Astrocyte of the spinal cord (primary cell): Measurements from ENCODE around the gene ZNRF1.

ENCODE experiments used
- DNase-seq: peaks from one replicate; pipeline ENCODE4 v3.0.0; 2011; ENCODE audit warnings: low read depth, low spot score
- H3K4me3 ChIP-seq: 2 replicates; pipeline ENCODE4 v1.5.1; 2011; ENCODE audit warnings: low read depth, mild to moderate bottlenecking, low read length, moderate library complexity
- CTCF ChIP-seq: IDR thresholded peaks from 2 replicates; pipeline ENCODE4 v1.5.1; 2012; ENCODE audit warnings: low read depth, mild to moderate bottlenecking, low read length, inconsistent platforms
- in situ Hi-C: cut with HindIII; loops from 2 replicates; pipeline ENCODE4 v1.10.0; 2017; ENCODE audit warnings: low sequenced_read_pairs

ZNRF1 gene

DNA sequence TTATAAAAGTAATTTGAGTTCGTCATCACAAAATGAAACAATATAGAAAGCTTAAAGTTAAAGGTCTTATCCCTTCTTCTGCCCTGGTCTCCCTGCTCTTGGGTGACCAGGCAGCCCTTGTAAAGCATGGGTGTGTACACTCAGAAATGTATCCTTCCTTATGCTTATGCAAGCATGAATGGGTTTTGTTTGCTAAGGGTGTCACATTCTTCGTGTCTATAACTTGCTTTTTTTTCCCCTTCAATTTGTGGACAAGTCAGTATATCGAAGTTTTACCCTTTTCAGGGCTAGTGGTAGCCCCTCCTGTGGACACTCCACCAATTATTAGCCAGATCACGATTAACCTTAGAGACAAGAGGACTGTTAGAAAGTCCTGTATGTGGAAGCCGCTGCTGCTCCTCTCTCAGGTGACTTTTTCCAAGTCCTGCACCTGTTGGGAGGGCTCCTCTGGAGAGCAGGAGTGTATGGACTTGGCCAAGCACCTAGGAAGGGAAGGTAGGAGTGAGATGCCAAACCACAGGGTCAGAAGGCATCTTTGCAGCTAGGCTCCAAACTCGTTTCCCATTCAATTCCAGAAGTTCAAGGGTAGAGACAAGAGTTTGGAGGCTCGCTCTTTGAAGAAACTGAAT is 66.8 kb downstream of the ZNRF1 start:
- DNase-seq, result no peak
- H3K4me3 ChIP-seq, result no peak overlapping the region
- no peak for TF ChIP-seq CTCF
- in situ Hi-C loops, result no loop called here

- no peak for DNase-seq
- in situ Hi-C loops, result no loop called here
- no peak for TF ChIP-seq CTCF
- H3K4me3 ChIP-seq, result no peak overlapping the region
Observed at GRCh38 chr16:75066861-75067447, 68.1 kb downstream of the ZNRF1 start.

DNA sequence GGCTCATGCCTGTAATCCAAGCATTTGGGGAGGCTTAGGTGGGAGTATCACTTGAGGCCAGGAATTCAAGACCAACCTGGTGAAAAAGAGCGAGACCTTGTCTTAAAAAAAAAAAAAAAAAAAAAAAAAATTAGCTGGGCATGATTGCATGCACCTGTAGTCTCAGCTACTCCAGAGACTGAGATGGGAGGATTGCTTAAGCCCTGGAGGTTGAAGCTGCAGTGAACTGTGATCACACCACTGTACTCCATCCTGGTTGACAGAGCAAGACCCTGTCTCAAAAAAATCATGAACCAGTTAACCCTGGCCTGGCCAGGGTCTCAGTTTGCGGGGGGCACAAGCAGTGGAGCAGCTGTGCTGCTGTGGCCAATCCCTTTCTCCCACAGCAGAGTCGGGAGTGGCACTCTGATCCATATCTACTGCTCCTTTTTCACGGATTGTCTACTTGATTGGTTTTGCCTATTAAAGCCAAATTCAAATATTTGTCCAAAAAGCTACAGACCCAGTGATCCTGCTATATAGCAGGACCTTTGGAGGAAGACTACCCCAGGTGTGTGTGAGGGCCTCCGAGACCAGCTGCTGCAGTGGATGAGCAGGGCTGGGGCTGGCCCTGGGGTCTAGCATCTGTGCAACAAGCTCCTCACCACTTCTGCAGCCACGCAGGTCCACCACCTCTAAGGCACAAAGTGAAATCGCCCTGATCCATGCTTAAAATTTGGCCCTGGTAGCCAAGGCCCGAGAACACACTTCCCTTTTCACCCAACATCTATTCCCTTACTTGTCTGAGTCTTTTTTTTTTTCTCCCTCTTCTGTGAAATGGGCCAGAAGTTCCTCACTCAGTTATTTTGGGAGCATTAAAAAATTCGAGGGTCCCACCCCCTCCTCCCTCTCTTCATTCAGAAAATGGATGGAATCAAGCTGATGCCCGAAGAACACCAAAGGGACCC is 69.5 kb downstream of the ZNRF1 start:
- no peak for TF ChIP-seq CTCF
- in situ Hi-C loops, result no loop called here
- DNase-seq, result no peak
- no peak overlapping the region for H3K4me3 ChIP-seq

DNA sequence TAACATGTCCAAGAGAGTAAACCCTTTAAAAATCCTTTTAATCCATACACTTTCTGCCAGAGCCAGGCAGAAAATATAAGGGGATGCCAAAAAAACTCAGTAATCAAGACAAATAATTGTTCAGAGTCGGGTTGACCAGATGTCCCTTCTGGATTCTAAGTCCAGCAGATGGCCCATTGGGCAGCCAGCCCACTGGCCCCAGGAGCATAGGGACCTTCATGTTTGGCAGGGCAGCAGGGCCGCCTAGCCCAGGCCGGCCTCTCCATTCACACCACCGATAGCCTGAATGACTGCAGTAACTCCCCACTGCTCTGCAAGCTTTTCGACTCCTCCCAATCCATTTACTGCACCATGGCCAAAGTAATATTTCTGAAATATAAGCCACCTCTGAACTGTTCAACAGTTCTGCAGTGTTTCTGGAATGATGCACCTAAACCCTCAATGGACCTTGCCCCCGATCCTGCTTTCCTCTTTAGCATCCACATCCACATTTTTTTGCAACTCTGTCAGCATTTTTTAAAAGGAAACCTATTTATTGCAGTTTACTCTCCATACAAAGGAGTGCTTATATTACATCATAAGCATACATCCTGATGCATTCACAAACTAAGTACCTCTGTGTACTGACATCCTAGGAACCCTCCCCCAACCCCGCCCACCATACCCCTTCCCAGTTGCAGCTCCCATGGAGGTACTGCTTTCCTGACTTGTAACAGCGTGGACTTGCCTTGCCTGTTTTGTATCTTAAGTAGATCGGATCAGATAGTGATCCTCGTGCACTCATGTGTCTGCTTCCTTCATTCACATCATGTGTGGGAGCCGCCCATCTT is 71.4 kb downstream of the ZNRF1 start:
- in situ Hi-C loops, result no loop called here
- DNase-seq, result no peak
- no peak overlapping the region for H3K4me3 ChIP-seq
- no peak for TF ChIP-seq CTCF

DNA sequence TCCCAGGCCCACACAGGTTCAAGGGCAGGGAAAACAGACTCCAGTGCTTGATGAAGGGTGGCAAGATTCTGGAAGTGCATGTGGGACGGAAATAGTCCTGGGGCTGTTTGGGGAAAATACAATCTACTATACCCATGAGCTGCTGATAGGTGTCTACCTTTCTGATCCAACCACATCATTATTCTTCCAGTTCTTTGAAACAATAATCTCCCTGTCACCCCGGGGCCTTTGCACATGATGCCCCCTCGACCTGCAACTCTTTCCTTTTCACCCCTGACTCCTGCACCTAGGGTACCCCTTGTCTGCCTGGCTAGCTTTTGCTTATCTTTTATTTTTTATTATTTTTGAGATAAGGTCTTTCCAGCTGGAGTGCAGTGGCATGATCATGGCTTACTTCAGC is 72.8 kb downstream of the ZNRF1 start:
- TF ChIP-seq CTCF, result no peak
- no peak overlapping the region for H3K4me3 ChIP-seq
- in situ Hi-C loops, result no loop called here
- DNase-seq, result no peak
